Measurements from ENCODE around the gene VWF.
A peak's percentile ranks its signal among the peaks of the same experiment; 100 is the strongest.

VWF gene

DNA sequence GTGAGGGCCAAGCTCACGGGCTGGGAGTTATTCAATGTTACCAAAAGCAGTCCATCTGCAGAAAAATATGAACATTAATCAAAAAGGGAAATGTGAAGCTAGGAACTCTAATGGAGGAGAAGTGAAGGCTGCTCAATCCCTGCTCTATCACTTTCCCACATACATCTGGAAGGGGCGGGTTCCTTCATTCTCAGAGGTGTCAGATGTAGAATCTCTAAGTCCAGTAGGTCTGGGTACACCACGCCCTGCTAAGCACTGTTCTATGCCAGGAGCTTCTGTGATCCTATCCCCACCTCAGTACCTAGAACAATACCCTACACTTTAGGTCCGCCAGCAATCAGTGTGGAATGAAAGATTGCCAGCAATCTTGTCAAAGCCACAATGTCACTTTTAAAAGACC is 142.4 kb downstream of the VWF start:
- DNase-seq (ENCODE audit: low read depth): no peak

DNA sequence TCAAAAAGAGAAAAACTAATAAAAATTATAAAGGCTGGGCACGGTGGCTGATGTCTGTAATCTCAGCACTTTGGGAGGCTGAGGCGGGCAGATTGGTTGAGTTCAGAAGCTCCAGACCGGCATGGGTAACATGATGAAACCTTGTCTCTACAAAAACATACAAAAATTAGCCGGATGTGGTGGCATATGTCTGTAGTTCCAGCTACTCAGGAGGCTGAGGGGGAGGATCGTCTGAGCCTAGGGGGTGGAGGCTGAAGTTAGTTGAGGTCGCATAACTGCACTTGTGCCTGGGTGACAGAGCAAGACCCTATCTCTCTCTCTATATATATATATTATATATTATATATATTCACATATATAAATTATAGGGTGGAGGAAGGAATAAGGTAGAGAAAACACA is 146.9 kb downstream of the VWF start:
- DNase-seq (ENCODE audit: low read depth): no peak

DNA sequence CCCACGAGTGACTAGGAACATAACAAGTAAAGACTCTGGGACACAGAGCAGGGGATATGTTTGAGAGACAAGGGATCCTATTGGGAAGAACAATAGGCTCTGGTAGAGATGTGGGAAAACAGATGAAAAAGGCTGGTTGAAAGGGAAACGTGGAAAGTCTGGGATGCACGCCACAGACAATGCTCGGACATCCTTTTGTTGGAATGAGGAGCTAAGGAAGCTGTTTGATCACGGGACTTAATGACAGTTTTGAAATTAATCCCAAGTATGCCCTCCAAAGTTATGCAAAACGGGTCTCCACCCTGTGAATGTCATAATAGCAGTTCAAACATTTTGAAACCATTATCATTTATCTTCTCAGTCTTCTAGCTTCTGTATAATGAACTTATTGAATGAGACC is 147.8 kb downstream of the VWF start:
- no peak for DNase-seq (ENCODE audit: low read depth)

DNA sequence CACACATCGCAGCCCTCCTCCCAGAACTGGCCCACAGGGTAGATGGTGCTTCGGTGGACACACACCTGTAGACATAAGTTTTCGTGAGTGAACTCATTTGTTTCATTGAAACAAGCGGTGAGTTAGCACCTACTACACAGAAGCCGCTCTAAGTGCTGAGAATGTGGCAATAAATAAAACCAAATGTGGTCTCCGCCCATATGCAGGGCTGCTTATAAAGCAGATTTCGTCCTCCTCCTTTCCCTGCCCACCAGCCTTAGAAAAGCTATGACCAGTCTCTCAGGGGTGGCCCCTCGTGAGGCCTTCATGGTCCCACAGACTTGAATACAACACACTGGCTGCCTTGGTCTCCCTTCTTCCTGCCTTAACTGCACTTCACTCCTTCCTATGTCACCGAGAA is 148.3 kb downstream of the VWF start:
- no peak for DNase-seq (ENCODE audit: low read depth)

DNA sequence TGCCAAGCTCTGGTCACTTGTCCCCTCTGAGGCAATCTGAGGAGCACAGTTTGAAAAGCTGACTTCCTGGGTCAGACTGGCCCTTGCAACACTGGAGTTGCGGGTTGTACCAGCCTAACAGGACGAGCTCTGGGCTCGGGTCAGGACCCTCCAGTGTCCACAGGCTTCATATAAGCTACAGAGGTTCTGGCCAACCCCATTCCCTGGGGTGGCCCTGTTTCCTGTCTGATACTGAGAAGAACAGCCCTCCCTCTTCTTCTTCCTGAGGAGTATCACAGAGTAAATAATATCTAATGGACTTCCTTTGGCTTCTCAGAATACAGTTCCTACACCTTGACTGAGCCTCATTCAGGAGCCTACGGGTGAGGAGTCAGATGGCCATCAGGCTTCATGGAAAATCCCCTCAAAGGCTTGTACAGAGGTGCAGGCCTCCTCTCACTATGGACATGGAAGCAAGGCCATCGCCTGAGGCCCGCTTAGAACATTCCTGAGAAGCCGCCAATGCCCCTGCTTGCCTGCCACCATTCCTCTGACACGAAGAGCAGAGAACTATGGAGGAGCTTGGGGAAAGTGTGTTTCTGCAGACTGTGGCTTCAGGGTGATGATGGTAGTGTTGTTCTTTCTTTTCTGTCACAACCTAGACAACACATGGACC is 150.9 kb downstream of the VWF start:
- DNase-seq (ENCODE audit: low read depth): no peak

DNA sequence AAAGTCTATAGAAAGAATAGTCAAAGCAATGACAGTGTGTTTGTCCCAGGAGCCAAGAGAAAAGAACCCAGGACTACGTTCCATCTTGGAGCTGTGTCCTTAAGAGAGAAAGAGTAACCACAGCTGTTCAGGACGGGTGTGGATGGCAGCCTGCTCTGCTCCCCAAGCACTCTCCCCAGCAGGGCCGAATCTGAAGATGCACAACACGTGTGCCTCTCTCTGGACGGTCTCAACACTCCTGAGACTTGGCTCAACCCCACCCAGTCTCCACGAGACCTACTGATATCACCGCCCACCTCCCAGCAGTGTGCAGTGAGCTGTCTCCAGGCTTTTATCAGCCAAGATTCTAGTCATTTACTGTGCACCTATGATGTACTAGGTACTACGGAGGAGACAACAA is 152.1 kb downstream of the VWF start:
- DNase-seq (ENCODE audit: low read depth): no peak

DNA sequence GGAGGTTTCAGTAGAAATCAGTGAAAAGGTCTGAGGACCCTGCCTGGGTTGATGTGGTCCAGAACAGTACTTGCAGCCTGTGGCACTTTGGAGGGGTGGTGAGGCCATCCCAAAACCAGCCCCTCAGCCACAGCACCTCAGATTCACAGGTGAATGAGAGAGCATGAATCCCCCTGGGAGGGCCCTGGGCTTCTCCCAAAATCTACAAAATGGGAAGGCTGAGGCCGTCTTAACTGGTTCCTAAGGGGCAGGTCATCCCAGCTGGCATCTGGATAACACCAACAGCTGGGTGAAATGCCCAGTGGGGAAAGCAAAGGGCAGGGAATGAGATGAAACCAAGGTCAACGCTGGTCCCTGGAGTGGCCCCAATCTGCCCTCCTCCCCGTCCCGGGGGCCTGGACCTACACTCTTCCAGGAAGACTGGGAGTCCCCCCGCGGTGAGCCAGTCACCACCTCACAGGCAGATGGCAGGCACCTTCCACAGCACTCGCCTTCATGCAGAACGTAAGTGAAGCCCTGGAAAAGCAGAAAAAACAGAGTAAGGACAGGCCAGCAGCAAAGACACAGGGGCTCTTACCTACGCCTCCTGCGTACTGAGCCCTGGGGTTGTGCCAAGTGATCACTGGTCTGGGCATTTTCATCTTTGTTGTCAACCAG is 153.1 kb downstream of the VWF start:
- no peak for DNase-seq (ENCODE audit: low read depth)

DNA sequence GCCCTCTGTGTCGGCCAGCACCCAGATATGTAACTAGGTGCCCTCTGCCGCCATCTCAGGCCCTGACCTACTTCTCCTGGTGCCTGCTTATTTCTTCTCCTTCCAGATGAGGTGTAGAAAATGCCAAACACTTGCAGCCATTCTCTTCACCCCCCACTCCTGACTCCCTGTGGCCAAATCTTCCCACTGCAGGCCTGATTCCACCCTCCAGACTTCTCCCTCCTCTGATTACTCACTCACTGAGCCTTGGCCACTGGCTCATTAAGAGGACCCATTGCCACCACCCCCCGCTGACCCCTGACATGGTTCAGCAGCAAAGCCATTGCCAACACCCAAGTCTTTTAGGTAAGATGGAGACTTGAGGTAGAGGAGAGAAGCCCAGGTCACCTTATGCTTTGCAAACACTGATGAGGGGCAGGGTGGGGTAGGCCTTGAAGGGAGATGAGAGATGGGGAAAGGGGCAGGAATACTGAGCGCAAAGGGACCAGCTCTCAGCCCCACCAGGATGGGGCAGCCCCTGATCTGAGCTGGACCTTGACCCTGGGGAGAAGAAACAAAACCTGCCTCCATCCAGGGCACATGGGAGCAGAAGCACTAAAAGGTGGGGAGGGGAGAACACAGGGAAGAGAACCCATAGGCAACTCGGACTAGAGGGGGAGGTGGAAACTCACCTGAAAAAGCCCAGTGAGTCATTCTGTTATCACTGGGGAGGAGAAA is 154.3 kb downstream of the VWF start:
- no peak for DNase-seq (ENCODE audit: low read depth)

DNA sequence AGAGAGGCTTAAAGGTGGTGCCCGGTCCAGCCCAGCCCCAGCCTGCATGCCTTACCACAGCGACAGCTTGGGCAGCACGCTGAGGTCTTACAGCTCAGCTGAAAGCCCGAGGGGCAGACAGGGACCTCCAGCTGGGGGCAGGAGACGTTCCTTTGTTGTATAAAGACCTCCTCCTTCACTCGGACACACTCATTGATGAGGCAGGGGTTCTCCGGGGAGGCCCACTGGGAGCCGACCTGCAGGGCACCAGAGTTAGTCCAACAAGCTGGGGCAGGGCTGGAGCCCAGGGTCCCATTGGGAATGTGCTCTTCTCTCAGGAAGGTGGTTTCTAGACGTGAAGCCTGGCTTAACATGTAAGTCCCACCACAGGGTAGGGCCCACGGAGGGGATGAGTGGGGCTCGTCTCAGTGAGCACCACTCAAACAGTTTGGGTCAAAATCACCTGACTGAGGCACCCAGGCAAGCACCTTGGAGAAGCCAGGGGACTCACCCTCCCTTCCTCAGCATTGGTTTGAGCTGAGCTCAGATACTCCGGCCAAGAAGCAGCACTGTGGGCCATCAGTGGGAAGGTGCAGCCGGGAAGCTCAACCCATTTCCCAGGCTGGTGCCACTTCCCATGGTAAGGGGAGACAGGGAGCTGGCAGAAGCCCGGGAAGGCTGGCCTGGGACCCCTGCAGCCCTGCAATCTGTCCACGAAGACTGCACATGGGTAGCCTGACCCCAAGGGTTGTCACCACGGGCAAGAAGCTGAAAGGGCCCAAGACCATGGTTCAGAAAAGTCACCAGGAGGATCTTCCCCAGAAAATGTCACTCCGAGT is 155.1 kb downstream of the VWF start:
- DNase-seq (ENCODE audit: low read depth): no peak

DNA sequence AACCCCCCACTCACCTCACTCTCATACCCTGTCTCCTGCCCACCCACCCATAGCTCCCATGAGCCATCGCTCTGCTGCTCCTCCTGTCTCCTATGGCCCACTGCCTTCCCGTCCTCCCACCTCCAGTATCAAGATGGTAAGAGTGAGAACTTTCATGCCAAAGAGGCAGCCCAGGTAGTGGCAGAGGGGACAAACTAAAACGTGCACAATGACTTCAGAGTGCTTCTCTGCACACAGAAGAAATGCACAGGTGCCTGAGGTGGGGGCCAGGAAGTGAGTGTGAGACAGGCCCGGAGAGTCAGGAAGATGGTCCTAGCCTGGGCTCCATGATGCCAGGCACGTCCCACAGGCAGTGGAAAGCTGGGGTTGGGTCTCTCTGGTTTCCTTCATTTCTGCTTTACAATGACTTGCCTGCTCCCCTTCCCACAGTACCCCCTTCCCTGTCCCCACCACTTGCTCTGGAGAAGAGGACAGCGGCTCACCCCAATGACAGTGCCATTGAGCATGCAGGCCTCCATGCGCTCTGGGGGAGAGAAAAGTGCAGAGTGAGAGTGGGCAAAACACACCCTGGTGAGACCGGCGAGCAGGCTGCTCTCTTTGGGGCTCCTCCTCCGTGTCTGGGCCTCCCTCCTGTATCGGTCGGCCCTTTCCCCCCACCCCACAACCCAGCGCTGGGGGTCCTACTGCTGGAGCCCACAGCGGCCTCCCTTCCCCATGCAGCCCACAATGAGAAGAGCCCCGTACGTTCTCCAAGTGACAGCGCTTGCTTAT is 156.6 kb downstream of the VWF start:
- DNase-seq (ENCODE audit: low read depth): no peak

DNA sequence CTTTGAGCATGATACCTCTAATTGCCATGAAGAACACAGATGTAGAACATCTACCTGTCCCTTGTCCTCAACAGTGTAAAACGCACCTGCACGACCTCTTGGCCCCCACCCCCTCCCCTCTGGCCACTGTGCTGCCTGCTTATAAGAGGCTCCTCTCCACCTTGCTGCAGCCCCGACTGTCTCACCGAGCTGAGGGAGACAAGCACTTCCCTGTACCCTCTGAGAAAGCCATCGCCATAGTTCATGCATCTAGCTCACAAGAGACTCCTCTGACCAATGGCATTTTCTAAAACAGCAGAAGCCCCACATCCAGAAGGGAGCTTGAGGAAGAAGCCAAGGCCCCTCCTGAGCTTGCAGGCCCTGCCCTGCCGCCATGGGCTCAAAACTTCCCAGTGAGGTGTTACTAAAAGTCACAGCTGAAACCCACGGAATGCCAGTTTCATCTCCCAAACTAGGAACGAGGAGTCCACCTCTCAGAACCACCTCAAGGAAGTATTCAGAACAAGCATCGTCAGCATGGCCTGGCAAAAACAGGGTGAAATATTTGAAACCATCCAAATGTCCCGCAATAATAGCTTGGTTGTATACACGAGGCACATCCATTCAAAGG is 157.9 kb downstream of the VWF start:
- no peak for DNase-seq (ENCODE audit: low read depth)

DNA sequence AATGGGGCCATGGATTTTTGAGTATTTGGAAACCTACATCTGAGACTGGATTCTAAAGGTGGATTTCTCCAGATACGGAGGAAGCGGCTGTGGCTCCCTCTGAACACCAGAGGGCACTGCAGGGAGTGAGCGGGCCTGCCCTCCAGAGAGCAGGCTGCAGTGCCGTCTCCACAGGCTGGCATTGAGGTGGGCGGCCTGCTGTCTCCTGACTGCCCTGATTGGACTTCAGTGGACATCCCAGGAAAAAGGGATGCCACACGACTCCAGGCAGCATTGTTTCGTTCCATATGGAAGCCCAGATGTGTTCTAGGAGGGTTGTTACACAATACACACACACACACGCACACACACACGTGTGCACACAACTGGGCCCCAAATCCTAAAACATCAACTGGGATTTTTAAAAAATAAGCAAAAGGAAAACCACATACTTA is 158.5 kb downstream of the VWF start:
- DNase-seq (ENCODE audit: low read depth): peak; percentile 21

DNA sequence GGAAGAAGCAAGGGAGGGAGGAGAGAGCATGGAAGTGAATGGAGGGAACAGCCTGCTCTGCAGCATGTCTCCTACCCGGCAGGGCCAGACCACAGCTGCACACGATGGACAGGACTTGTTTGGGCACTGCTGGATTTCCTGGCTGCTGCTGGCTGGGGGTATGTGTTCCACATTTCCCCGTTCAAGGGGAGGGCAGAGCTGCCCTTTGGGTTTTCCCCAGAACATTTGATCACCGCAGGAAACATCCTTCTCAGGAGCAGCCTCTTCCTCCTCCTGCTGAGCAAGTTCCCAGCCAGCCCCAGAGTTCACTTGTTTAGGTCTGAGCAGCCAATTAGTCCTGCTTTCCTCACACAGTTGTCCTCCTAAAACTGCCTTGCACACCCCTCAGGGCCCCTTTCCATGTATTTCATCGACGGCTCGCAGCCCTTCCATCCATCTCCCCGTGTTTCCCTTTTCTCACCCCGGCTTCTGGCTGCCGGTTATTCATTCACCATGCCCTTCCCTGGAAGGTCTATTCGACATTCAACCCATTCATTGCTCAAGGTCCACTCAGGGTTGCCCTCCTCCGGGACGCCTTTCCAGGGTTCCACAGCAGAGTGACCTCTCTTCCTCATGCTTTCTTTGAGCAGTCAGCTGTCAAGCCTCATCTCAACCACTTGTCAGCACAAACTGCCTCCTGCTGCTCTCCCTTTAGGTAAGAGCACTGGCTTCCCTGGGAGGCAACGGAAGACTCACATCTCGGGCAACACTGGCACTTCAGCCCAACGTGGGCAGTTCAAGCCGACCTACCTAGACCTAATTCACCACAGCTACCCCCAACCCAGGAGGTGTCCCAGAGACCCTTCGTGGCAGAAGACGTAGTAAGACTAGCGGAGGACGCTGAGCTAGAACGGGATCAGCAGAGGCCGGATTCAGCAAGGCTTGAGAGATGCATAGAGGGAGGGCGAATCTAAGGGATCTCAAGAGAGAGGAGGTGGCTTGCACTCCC is 159.3 kb downstream of the VWF start:
- DNase-seq (ENCODE audit: low read depth): no peak

DNA sequence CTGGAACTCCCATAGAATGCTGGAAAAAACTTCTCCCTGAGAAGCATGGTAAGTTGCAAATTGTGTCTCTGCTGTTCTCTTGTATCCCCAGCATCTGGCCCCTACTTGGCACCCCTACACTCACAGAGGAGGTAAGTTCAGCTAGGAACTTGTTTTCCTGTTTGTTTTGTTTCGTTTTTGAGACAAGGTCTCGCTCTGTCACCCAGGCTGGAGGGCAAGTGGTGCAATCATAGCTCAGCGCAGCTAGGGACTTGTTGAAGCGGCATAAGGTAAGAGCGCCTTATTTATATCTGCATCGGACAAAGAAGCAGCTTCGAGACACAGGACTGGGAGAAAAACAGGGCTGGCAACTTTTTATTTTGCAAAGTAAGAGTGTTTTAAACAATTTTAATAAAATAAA is 161.0 kb downstream of the VWF start:
- DNase-seq (ENCODE audit: low read depth): no peak

DNA sequence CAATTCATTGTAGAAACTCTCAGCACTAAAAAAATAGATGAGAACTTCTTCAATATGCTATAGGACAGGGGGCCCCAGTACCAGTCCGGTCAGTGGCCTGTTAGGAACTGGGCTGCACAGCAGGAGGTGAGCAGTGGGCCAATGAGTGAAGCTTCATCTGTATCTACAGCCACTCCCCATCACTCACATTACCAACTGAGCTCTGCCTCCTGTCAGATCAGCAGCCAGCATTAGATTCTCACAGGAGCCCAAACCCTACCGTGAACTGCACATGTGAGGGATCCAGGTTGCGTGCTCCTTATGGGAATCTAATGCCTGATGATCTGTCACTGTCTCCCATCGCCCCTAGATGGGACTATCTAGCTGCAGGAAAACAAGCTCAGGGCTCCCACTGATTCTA is 163.7 kb downstream of the VWF start:
- DNase-seq (ENCODE audit: low read depth): no peak

DNA sequence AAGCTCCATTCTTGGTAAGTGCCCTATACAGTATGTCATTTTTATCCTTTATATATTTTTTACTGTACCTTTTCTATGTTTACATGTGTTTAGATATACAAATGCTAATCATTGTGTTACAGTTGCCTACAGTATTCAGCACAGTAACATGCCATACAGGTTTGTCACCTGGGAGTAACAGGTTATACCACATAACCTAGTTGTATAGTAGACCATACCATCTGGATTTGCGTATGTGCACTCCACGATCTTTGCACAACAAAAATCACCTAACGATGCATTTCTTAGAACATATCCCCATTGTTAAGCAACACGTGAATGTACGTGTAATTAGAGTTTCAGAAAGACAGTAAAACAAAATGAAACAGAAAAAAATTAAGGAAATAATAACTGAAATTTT is 167.5 kb downstream of the VWF start:
- no peak for DNase-seq (ENCODE audit: low read depth)

DNA sequence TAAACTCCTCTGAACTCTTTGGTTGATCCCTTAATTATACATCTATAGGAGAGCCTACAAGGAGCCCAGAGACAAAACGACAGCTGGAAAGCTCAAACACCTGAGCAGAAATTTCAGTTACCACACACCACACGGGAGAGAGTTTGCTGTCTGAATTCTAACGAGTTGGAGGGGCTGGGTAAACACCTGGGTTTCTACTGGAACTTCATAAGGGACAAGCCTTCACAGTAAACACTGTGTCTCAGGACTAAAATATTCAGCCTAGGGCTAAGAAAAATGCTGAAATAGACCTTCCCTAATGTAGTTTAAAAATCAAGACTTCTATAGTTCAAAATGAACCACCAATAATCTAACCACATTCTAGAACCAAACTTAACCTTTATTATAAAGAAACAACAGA is 169.8 kb downstream of the VWF start:
- DNase-seq (ENCODE audit: low read depth): no peak

DNA sequence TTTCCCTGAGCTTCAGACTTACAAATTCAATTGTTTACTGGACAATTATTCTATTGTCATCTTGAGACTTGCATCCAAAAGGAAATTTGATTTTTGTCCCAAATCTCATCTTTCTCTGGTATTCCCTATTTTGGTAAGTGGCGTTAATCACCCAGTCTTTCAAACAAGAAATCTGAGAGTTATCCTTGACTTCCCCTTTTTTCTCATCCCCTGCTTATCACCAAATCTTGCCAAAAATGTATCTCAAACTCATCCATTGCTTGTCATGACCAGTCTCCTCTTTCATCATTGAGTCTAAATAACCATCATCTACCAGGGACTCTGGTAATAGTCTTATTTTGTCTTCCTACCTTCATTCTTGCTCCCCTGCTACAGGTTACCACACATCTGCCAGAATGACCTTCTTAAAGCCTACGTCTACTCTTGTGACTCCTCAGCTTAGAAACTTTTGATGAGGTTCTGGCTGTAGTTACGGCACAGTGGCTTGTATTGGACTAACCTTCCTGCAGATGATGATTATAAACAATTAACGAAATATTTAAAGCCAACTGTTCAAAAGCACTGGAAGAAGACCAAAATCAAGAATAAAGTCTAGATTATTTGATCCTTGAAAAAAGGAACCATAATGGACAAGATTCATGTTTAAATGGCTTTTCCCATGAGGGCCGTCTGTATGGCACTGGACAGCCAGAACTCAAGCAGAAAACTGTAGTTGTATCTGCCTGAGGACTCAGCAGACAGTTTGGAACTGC is 170.5 kb downstream of the VWF start:
- DNase-seq (ENCODE audit: low read depth): no peak

DNA sequence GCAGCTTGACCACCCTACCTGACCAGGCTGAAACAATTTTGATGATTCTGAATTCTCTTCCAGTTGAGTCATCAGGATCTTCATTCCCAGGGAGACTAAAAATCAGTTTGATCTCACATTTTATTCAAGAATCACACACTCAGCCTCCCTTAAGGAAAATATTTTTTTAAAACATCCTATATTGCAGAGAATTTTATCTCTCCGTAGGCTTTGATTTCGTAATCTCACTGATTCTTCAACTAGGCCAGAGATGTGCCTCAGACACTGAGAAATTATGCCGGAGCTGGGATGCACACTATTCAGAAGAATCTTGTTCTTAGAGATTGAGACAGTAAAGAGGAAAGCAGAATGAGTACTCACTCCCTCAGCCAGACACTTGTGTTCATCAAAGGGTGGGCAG is 172.4 kb downstream of the VWF start:
- DNase-seq (ENCODE audit: low read depth): no peak

Measured in stimulated activated CD8-positive, alpha-beta memory T cell treated with anti-CD3 and anti-CD28 coated beads, Interleukin-7, amount 100 ng/mL, for 24 hours (primary cell).